Neural progenitor cell (in vitro differentiated cells): ENCODE results near the gene SYDE1. TPM values are rescaled to one million over a fixed set of nuclear protein-coding genes. Genes with fewer than 3 reads are reported as not detected.

ENCODE experiments used
- DNase-seq: peaks from one replicate; pipeline ENCODE4 v3.0.0-alpha.2; 2016; ENCODE audit warnings: low spot score
- H2AFZ ChIP-seq: fragments of 200-600 bp; sonication (generic); replicated peaks from 2 replicates; pipeline ENCODE4 v1.6.1; 2016; ENCODE audit warnings: antibody characterized with exemption
- H3F3A ChIP-seq: fragments of 200-600 bp; sonication (generic); 2 replicates; pipeline ENCODE4 v1.6.1; 2016; ENCODE audit warnings: antibody characterized with exemption, low read depth
- H3K27ac ChIP-seq: fragments of 200-600 bp; sonication (generic); 2 replicates; pipeline ENCODE4 v1.5.1; 2016; ENCODE audit warnings: mild to moderate bottlenecking
- H3K27me3 ChIP-seq: fragments of 200-600 bp; sonication (generic); 2 replicates; pipeline ENCODE4 v1.6.1; 2016; ENCODE audit warnings: mild to moderate bottlenecking, moderate library complexity
- H3K36me3 ChIP-seq: fragments of 200-600 bp; sonication (generic); 2 replicates; pipeline ENCODE4 v1.5.1; 2016
- H3K4me1 ChIP-seq: fragments of 200-600 bp; sonication (generic); 2 replicates; pipeline ENCODE4 v1.6.1; 2016; ENCODE audit warnings: mixed run types
- H3K4me2 ChIP-seq: fragments of 200-600 bp; sonication (generic); 2 replicates; pipeline ENCODE4 v1.6.1; 2016
- H3K4me3 ChIP-seq: fragments of 200-600 bp; sonication (generic); 2 replicates; pipeline ENCODE4 v1.5.1; 2016
- H3K79me2 ChIP-seq: fragments of 200-600 bp; sonication (generic); 2 replicates; pipeline ENCODE4 v1.6.1; 2016; ENCODE audit warnings: low read depth
- H3K9ac ChIP-seq: fragments of 200-600 bp; sonication (generic); 2 replicates; pipeline ENCODE4 v1.6.1; 2016
- H3K9me3 ChIP-seq: fragments of 200-600 bp; sonication (generic); 2 replicates; pipeline ENCODE4 v1.5.1; 2016; ENCODE audit warnings: low read depth
- H4K20me1 ChIP-seq: fragments of 200-600 bp; sonication (generic); 2 replicates; pipeline ENCODE4 v1.6.1; 2016; ENCODE audit warnings: low read depth
- H3K27ac Mint-ChIP-seq: 3 replicates; pipeline ENCODE4 v1.8.0; 2021; ENCODE audit warnings: mixed read lengths
- H3K27me3 Mint-ChIP-seq: 2 replicates; pipeline ENCODE4 v1.8.0; 2022; ENCODE audit warnings: low read depth, mild to moderate bottlenecking, inconsistent platforms, moderate library complexity, mixed read lengths; ENCODE audit not compliant: insufficient read depth
- H3K36me3 Mint-ChIP-seq: 3 replicates; pipeline ENCODE4 v1.8.0; 2021; ENCODE audit warnings: mixed read lengths
- H3K4me1 Mint-ChIP-seq: 3 replicates; pipeline ENCODE4 v1.8.0; 2021; ENCODE audit warnings: mixed read lengths
- H3K4me3 Mint-ChIP-seq: 3 replicates; pipeline ENCODE4 v1.8.0; 2021; ENCODE audit warnings: mild to moderate bottlenecking, moderate library complexity, mixed read lengths
- H3K9me3 Mint-ChIP-seq: 3 replicates; pipeline ENCODE4 v1.8.0; 2020; ENCODE audit warnings: mixed read lengths
- CTCF ChIP-seq: fragments of 200-600 bp; sonication (generic); IDR thresholded peaks from 2 replicates; pipeline ENCODE4 v1.5.1; 2017; ENCODE audit warnings: antibody characterized with exemption, mild to moderate bottlenecking
- EZH2 ChIP-seq: fragments of 200-600 bp; sonication (generic); IDR thresholded peaks from 2 replicates; pipeline ENCODE4 v1.6.1; 2017; ENCODE audit warnings: antibody characterized with exemption, mild to moderate bottlenecking, moderate library complexity
- EZH2phosphoT487 ChIP-seq: fragments of 200-600 bp; sonication (generic); IDR thresholded peaks from 2 replicates; pipeline ENCODE4 v1.6.1; 2017; ENCODE audit warnings: antibody characterized with exemption
- total RNA-seq: library from RNA; depleted of rRNA; stranded (reverse); fragments of >200 nt; gene quantifications from 2 replicates; pipeline ENCODE4 v1.2.3, GENCODE V29; 2015; ENCODE audit warnings: low replicate concordance

SYDE1 gene
- total RNA-seq, 1 donor from 2014 or later: 8.0 TPM

DNA sequence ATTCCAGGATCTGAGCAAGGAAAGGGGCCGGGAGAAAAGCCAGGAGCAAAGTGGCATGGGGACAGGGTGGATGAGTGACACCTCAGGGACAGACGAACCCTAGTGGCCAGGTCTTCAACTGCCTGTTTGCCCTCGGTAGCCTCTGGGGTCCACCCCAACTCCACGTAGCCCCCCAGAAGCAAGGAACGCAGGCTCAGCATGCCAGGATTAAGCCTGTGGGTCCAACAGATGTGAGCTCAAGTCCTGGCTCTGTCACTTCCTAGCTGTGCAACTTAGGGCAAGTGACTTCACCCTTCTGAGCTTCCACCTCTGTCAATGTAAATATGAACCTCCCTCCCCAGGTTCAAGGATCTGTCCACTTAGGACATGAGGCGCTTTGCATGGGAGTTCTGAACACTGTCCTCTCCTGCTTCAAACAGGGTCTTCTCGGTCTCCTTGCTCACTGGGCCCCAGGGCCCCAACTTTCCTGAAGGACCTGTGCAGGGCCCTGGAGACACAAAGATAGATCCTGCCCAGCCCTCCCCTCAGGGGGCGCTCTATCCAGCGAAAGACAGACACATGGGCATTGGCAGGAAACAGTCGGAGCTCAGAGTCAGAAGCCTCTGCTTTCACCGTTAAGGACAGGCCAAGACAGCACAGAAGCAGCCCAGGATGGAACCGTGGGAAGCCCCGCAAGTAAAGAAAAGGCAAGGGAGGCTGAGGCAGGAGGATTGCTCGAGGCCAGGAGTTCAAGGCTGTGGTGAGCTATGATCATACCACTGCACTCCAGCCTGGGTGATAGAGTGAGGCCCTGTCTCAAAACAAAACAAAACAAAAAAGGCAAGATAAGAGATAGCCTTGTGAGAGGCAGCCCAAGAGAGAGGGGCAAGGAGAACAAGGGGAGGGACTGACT is 13.2 kb downstream of the SYDE1 start:
- Histone ChIP-seq H3K9ac (no peak overlapping the region), H3K4me1 (no peaks in the 10 kb centered on the region), H2AFZ (no peak overlapping the region), H3K27ac (no peak overlapping the region), H3K36me3 (no peaks in the 10 kb centered on the region), H3K27me3 (no peaks in the 10 kb centered on the region), H4K20me1 (peaks cover 4% of the 10 kb centered on the region), H3K4me3 (no peak overlapping the region), H3K79me2 (peaks cover 18% of the 10 kb centered on the region), H3K9me3 (no peaks in the 10 kb centered on the region), H3F3A (peaks cover 6% of the 10 kb centered on the region), H3K4me2 (no peak overlapping the region)
- peaks cover 6% of the 10 kb centered on the region for H3K4me1 Mint-ChIP-seq
- no peak for DNase-seq
- H3K4me3 Mint-ChIP-seq: no peak overlapping the region
- TF ChIP-seq CTCF (peak; percentile 7), EZH2 (no peak), EZH2phosphoT487 (no peak)
- peak overlapping the region; percentile 20 for H3K27ac Mint-ChIP-seq
- peaks cover 29% of the 10 kb centered on the region for H3K36me3 Mint-ChIP-seq
- no peaks in the 10 kb centered on the region for H3K9me3 Mint-ChIP-seq
- H3K27me3 Mint-ChIP-seq: peaks cover 4% of the 10 kb centered on the region

- DNase-seq: no peak
- H3K36me3 Mint-ChIP-seq: peaks cover 29% of the 10 kb centered on the region
- H3K36me3 ChIP-seq: no peaks in the 10 kb centered on the region
- H4K20me1 ChIP-seq: peaks cover 4% of the 10 kb centered on the region
- no peak overlapping the region for H3K4me2 ChIP-seq
- H3K4me3 ChIP-seq: no peak overlapping the region
- no peaks in the 10 kb centered on the region for H3K4me1 ChIP-seq
- H3K9ac ChIP-seq: no peak overlapping the region
- no peak overlapping the region for H3K27ac Mint-ChIP-seq
- no peak overlapping the region for H2AFZ ChIP-seq
- H3K79me2 ChIP-seq: peaks cover 18% of the 10 kb centered on the region
- no peaks in the 10 kb centered on the region for H3F3A ChIP-seq
- H3K4me1 Mint-ChIP-seq: peaks cover 10% of the 10 kb centered on the region
- no peaks in the 10 kb centered on the region for H3K9me3 ChIP-seq
- no peaks in the 10 kb centered on the region for H3K9me3 Mint-ChIP-seq
- TF ChIP-seq EZH2 (no peak), EZH2phosphoT487 (no peak), CTCF (no peak)
- H3K27ac ChIP-seq: no peak overlapping the region
- no peaks in the 10 kb centered on the region for H3K27me3 ChIP-seq
- H3K4me3 Mint-ChIP-seq: no peak overlapping the region
- peaks cover 7% of the 10 kb centered on the region for H3K27me3 Mint-ChIP-seq
Measured at GRCh38 chr19:15122331-15123030, 15.3 kb downstream of the SYDE1 start.

- Histone ChIP-seq H3F3A (no peaks in the 10 kb centered on the region), H3K36me3 (no peaks in the 10 kb centered on the region), H3K27ac (no peak overlapping the region), H3K9ac (no peak overlapping the region), H3K4me3 (no peak overlapping the region), H3K4me2 (no peak overlapping the region), H3K79me2 (peaks cover 18% of the 10 kb centered on the region), H2AFZ (no peak overlapping the region), H3K27me3 (no peaks in the 10 kb centered on the region), H3K4me1 (no peaks in the 10 kb centered on the region), H3K9me3 (no peaks in the 10 kb centered on the region), H4K20me1 (peaks cover 4% of the 10 kb centered on the region)
- H3K36me3 Mint-ChIP-seq: peaks cover 23% of the 10 kb centered on the region
- peaks cover 7% of the 10 kb centered on the region for H3K27me3 Mint-ChIP-seq
- H3K9me3 Mint-ChIP-seq: no peaks in the 10 kb centered on the region
- no peak for DNase-seq
- no peak for TF ChIP-seq EZH2
- TF ChIP-seq CTCF: no peak
- no peak for TF ChIP-seq EZH2phosphoT487
- peaks cover 10% of the 10 kb centered on the region for H3K4me1 Mint-ChIP-seq
- H3K4me3 Mint-ChIP-seq: peak overlapping the region; percentile 58
- H3K27ac Mint-ChIP-seq: no peak overlapping the region
Measured at GRCh38 chr19:15123031-15123890, 16.1 kb downstream of the SYDE1 start.
